Measurements from ENCODE around the gene GLCE.

The GLCE gene

GRCh38 chr15:69160141-69160993 is at the start of gene GLCE:
TSS of gene GLCE (plus strand) at chr15:69160635. CDS start at chr15:69255807, 95,172 bp downstream.
- ChIA-PET CTCF (interaction anchor here (0.8 to 1.2 kb wide), 5 partner anchors 45 to 302 kb away, joined by 3 read pairs; no protein-coding TSS in a partner anchor), POLR2A (interaction anchor here (0.9 to 1.5 kb wide), 4 partner anchors 35 to 292 kb away, joined by 3 to 6 read pairs (median 5); partner anchors contain the start of gene RPLP1)
- TF ChIP-seq, protein P1, sequence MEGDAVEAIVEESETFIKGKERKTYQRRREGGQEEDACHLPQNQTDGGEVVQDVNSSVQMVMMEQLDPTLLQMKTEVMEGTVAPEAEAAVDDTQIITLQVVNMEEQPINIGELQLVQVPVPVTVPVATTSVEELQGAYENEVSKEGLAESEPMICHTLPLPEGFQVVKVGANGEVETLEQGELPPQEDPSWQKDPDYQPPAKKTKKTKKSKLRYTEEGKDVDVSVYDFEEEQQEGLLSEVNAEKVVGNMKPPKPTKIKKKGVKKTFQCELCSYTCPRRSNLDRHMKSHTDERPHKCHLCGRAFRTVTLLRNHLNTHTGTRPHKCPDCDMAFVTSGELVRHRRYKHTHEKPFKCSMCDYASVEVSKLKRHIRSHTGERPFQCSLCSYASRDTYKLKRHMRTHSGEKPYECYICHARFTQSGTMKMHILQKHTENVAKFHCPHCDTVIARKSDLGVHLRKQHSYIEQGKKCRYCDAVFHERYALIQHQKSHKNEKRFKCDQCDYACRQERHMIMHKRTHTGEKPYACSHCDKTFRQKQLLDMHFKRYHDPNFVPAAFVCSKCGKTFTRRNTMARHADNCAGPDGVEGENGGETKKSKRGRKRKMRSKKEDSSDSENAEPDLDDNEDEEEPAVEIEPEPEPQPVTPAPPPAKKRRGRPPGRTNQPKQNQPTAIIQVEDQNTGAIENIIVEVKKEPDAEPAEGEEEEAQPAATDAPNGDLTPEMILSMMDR (IDR thresholded peaks at IDR 0.05; ENCODE audit: insufficient read depth, low read length, missing control alignments), result no peak
- DNase-seq (ENCODE audit: low read depth, low spot score), result peak; percentile 59
- H3K4me3 ChIP-seq (ENCODE audit: low read depth, low read length), result peak within 1 kb of the TSS; percentile 87

DNA sequence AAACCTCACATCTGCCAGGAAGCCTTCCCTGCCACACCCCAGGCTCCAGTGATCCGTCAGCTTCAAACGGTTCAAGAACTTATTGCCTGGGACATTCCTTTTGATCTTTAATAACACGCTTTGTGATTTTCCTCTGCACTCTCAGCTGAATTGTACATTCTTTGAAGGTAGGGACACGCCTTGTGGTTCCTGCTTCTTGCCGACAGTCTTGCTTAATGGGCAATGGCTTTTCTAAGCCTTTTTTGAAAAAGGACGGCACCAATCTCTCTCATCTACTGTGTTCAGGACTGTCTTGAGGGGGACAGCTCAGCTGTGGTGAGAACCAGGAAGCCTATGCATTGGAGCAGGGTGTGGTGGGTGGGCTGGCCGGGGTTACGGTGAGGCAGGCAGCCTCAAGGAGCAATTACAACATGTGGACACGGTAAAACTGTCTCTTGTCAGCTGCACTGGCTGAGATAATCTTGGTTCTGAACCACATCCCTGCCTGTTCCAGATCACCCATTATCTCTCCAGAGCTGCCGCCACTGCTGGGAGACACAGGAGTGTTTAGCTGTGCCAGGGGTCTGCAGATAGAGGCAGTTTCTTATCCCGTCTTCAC is 46.0 kb upstream of the GLCE start:
- POLR2A ChIA-PET, result interaction anchor here (1.0 kb wide), 1 partner anchor 10 kb away, joined by 3 read pairs; no protein-coding TSS in a partner anchor
- TF ChIP-seq, protein P1 (IDR thresholded peaks at IDR 0.05; ENCODE audit: insufficient read depth, low read length, missing control alignments), result no peak
- CTCF ChIA-PET, result interaction anchor here (0.9 kb wide), 1 partner anchor 55 kb away, joined by 3 read pairs; no protein-coding TSS in a partner anchor
- no peak for DNase-seq (ENCODE audit: low read depth, low spot score)
- no peak overlapping the region for H3K4me3 ChIP-seq (ENCODE audit: low read depth, low read length)

DNA sequence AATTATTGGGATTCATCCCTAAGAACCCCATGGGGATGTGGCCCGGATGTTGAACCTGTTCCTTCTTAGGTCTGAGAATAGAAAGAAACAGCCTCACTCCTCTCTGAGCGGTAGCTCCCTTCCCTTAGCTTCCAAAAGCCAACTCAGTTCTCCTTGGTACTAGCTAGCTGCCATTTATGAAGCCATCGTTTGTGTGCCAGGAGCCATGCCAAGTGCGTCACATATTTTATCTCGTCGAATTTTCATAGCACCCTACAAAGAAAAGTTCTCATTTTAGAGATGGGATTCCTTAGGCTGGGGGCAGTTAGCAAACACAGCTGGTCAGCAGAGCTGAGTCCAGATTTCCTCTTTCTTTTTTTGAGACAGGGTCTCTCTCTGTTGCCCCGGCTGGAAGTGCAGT is 45.4 kb upstream of the GLCE start:
- no peak overlapping the region for H3K4me3 ChIP-seq (ENCODE audit: low read depth, low read length)
- TF ChIP-seq, protein P1 (IDR thresholded peaks at IDR 0.05; ENCODE audit: insufficient read depth, low read length, missing control alignments), result no peak
- DNase-seq (ENCODE audit: low read depth, low spot score), result no peak
- CTCF ChIA-PET, result no interaction called here
- POLR2A ChIA-PET, result interaction anchor here (1.0 kb wide), 1 partner anchor 11 kb away, joined by 3 read pairs; no protein-coding TSS in a partner anchor

- ChIA-PET POLR2A (interaction anchor here (1.4 kb wide), 1 partner anchor 10 kb away, joined by 3 read pairs; no protein-coding TSS in a partner anchor), CTCF (no interaction called here)
- no peak for DNase-seq (ENCODE audit: low read depth, low spot score)
- TF ChIP-seq, protein P1 (IDR thresholded peaks at IDR 0.05; ENCODE audit: insufficient read depth, low read length, missing control alignments), result no peak
- no peak overlapping the region for H3K4me3 ChIP-seq (ENCODE audit: low read depth, low read length)
Measured at GRCh38 chr15:69116391-69116790, 44.0 kb upstream of the GLCE start.

DNA sequence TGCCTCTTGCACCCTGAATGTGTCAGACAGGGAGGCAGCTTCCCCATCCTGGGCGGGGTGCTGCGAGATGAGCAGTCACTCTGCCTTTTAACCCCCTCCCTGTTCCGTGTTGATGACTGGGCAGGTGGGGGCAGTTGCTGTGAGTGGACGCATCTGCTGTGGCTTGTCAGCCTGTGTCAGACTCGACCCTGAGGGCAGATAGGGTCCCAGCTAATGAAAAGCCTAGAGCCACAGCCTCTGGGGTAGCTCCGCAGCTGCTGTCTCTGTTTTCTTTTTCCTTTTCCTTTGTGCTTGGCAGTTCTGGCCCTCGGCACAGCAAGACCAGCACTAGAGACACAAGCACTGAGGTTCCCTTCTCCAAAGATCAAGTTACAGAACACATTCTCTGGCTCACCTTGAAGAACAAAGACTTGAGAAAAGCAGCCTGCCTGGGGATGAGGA is 43.0 kb upstream of the GLCE start:
- no peak overlapping the region for H3K4me3 ChIP-seq (ENCODE audit: low read depth, low read length)
- TF ChIP-seq, protein P1 (IDR thresholded peaks at IDR 0.05; ENCODE audit: insufficient read depth, low read length, missing control alignments), result no peak
- no peak for DNase-seq (ENCODE audit: low read depth, low spot score)
- ChIA-PET CTCF (no interaction called here), POLR2A (interaction anchor here (1.4 kb wide), 1 partner anchor 9 kb away, joined by 3 read pairs; no protein-coding TSS in a partner anchor)

- TF ChIP-seq, protein P1 (IDR thresholded peaks at IDR 0.05; ENCODE audit: insufficient read depth, low read length, missing control alignments), result no peak
- DNase-seq (ENCODE audit: low read depth, low spot score), result no peak
- no peak overlapping the region for H3K4me3 ChIP-seq (ENCODE audit: low read depth, low read length)
- ChIA-PET POLR2A (interaction anchor here (0.6 kb wide), 1 partner anchor 1146 kb away, joined by 3 read pairs; no protein-coding TSS in a partner anchor), CTCF (no interaction called here)
Measured at GRCh38 chr15:69118089-69118488, 42.3 kb upstream of the GLCE start.

All from AG04449 (cell line).